ENCODE measurements around the gene PRKACB.
A peak's percentile ranks its signal among the peaks of the same experiment; 100 is the strongest.
"Not testable (repeated sequence)": the region's sequence is repeated elsewhere in the genome, so short reads cannot be mapped to it uniquely, and the experiment has no call there.

Gene PRKACB

DNA sequence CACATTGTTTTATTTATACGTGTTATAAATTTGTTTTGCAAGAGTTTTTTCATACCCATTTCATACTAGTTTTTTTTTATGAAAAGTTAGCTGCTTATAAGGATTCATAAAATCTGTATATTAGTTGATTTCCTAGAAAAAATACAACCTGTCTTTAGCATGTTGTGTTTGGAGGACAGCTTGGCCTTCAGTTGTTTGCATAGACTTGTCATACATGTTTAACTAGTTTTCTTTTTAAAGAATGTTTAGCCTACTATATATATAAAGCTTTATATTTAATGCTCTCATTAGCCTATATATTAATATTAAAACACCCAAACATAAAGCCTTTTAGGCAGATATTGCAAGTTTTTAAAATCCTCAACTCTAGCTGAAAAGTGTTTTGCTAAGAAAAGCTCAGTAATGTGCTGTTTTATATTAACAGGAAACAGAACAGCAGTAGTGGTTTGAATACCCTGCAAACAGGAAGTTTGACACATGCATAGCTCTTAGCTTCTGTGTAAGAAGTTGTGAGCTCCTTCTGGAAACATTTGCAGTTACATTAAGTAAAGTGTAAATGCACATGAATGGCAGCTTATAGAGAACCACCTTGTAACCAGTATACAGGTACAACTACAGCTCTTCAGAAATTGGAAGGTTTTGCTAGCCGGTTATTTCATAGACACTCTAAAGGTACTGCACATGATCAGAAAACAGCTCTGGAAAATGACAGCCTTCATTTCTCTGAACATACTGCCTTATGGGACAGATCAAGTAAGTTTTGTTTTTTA lies at the start of gene PRKACB:
Gene PRKACB, plus strand, starts transcription at position 476 of the 770 bp plus-strand sequence. Its CDS starts 91 bp downstream, at position 567.
- H3K4me1 Mint-ChIP-seq, result peaks cover 60% of the 10 kb centered on the region
- ATAC-seq (peak; percentile 93), DNase-seq (no peak)
- H3K4me3 Mint-ChIP-seq, result peak within 1 kb of the TSS; percentile 84
- peaks cover 4% of the 10 kb centered on the region for H3K9me3 Mint-ChIP-seq
- H3K27ac Mint-ChIP-seq, result peak within 1 kb of the TSS; percentile 91
- no peaks in the 10 kb centered on the region for H3K27me3 Mint-ChIP-seq
- no peaks in the 10 kb centered on the region for H3K36me3 Mint-ChIP-seq (ENCODE audit: low read depth)

DNA sequence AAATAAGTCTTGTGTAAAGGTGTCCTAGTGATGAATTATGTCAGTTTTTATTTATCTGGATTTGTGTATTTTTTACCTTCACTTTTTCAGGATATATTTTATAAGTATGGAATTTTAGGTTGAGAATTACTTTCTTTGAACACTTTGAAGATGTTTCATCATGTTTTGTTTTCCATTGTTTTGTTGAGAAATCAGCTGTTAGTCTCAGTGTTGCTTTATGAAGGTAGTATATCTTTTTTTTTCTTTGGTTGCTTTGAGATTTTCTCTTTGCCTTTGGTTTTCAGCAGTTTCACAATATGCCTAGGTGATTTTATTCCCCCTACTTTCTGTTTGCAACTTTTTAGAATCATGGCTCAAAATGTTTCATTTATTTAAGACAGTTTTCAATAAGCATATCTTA lies 48.8 kb upstream of the PRKACB start:
- no peaks in the 10 kb centered on the region for H3K36me3 Mint-ChIP-seq (ENCODE audit: low read depth)
- DNase-seq, result no peak
- H3K27ac Mint-ChIP-seq, result no peak overlapping the region
- no peaks in the 10 kb centered on the region for H3K9me3 Mint-ChIP-seq
- H3K27me3 Mint-ChIP-seq, result no peaks in the 10 kb centered on the region
- peaks cover 17% of the 10 kb centered on the region for H3K4me1 Mint-ChIP-seq
- ATAC-seq, result no peak
- H3K4me3 Mint-ChIP-seq, result no peak overlapping the region

DNA sequence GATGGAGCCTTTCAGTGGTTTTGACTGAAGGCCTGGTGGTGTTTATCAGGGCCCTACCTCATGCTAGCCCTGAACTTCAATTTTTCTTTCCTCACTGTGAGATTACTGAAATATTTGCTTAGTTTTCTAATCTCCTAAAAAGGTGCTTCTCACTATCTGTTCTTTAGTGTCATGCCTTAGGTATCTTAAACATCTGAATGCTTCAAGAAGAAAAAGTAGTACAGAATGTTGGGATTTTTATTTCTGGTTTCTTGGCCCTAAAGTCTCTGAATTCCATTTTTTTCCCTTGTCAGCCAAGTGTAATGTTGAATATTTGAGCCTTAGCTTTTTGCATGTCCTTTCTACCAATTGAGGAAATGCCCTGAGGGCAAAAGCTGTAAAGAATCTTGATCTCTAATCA lies 47.9 kb upstream of the PRKACB start:
- ATAC-seq, result no peak
- H3K4me1 Mint-ChIP-seq, result peaks cover 11% of the 10 kb centered on the region
- H3K4me3 Mint-ChIP-seq, result no peak overlapping the region
- no peaks in the 10 kb centered on the region for H3K27me3 Mint-ChIP-seq
- no peak for DNase-seq
- no peak overlapping the region for H3K27ac Mint-ChIP-seq
- no peaks in the 10 kb centered on the region for H3K36me3 Mint-ChIP-seq (ENCODE audit: low read depth)
- no peaks in the 10 kb centered on the region for H3K9me3 Mint-ChIP-seq

DNA sequence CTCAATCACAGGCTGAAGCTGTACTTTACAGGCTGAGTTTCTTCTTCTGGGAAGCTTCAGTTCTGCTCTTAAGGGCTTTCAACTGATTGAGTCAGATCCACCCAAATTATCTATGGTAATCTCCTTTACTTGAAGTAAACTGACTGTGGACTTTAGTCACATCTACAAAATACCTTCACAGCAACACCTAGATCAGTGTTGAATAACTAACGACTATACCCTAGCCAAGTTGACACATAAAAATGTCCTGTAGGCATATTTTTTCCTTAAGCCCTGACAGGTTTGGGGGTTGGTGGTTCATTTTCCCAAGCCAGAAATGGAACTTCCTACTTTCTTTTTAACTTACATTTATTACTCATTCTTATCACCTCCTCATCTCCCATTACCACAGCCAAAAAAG lies 42.9 kb upstream of the PRKACB start:
- H3K4me3 Mint-ChIP-seq, result no peak overlapping the region
- H3K9me3 Mint-ChIP-seq, result no peaks in the 10 kb centered on the region
- no peak for ATAC-seq
- no peaks in the 10 kb centered on the region for H3K36me3 Mint-ChIP-seq (ENCODE audit: low read depth)
- no peak for DNase-seq
- no peak overlapping the region for H3K27ac Mint-ChIP-seq
- H3K27me3 Mint-ChIP-seq, result no peaks in the 10 kb centered on the region
- H3K4me1 Mint-ChIP-seq, result peaks cover 11% of the 10 kb centered on the region

DNA sequence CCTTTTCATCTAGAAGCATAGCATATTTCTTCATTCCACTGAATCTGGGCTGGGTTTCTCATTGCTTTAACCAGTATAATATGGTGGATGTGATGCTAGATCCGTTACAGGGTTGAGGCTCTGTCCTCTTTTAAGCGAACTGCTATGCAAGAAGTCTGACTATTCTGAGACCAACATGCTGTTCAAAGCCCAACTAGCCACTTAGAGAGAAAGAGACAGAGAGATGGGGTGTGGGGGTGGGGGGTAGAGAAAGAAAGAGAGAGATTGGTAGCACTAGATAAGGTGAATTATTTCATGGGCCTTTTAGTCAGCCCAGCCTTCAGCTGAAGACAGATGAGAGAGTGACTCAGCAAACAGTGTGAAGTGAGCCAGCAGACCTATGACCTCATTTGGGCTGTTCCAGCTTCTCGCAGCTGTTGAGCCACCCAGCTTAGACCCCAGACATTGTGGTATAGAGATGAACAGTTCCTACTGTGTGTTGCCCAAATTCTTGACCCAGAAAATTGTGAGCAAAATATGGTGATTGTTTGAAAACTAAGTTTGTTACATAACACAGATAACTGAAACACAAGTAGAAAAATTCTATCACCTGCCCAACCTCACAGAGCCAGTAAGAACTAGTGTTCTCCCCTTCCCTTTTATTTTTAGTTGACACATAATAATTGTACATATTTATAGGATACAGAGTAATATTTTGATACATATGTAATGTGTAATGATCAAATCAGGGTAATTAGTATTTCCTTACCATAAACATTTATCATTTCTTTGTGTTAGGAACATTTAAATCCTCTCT lies 40.7 kb upstream of the PRKACB start:
- Mint-ChIP-seq H3K9me3 (peaks cover 10% of the 10 kb centered on the region), H3K27ac (no peak overlapping the region), H3K4me3 (no peak overlapping the region), H3K36me3 (ENCODE audit: low read depth) (peaks cover 4% of the 10 kb centered on the region), H3K4me1 (peaks cover 11% of the 10 kb centered on the region), H3K27me3 (no peaks in the 10 kb centered on the region)
- DNase-seq (no peak), ATAC-seq (peak; percentile 68)

DNA sequence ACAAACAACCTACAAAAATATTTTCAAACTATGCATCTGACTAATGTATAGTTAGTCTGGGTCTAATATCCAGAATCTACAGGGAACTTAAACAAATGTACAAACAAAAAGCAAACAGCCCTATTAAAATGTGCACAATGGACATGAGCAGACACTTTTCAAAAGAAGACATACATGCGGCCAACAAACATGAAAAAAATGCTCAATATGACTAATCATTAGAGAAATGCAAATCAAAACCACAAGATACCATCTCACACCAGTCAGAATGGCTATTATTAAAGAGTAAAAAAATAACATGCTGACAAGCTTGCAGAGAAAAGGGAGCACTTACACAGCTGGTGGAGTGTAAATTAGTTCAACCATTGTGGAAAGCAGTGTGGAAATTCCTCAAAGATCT lies 36.5 kb upstream of the PRKACB start:
- not testable (repeated sequence) for DNase-seq

DNA sequence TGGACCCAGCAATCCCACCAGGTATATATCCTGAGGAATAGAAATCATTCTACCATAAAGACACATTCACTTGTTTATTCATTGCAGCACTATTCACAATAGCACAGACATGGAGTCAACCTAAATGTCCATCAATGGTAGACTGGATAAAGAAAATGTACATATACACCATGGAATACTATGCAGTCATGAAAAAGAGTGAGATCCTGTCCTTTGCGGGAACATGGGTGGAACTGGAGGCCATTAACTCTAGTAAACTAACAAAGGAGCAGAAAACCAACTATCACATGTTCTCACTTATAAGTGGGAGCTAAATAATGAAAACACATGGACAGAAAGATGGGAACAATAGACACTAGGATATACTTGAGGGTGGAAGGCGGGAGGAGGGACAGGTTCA lies 36.1 kb upstream of the PRKACB start:
- no peak for ATAC-seq
- no peak for DNase-seq
- peaks cover 10% of the 10 kb centered on the region for H3K9me3 Mint-ChIP-seq
- peaks cover 6% of the 10 kb centered on the region for H3K4me1 Mint-ChIP-seq
- H3K27ac Mint-ChIP-seq, result no peak overlapping the region
- H3K36me3 Mint-ChIP-seq (ENCODE audit: low read depth), result peaks cover 4% of the 10 kb centered on the region
- H3K4me3 Mint-ChIP-seq, result no peak overlapping the region
- H3K27me3 Mint-ChIP-seq, result no peaks in the 10 kb centered on the region

More for the DNA sequence above, 36.5 kb upstream of the PRKACB start:
- H3K27ac Mint-ChIP-seq; H3K27me3 Mint-ChIP-seq; H3K4me1 Mint-ChIP-seq; ATAC-seq; H3K36me3 Mint-ChIP-seq (ENCODE audit: low read depth); H3K4me3 Mint-ChIP-seq: not testable (repeated sequence)
- peaks cover 10% of the 10 kb centered on the region for H3K9me3 Mint-ChIP-seq

DNA sequence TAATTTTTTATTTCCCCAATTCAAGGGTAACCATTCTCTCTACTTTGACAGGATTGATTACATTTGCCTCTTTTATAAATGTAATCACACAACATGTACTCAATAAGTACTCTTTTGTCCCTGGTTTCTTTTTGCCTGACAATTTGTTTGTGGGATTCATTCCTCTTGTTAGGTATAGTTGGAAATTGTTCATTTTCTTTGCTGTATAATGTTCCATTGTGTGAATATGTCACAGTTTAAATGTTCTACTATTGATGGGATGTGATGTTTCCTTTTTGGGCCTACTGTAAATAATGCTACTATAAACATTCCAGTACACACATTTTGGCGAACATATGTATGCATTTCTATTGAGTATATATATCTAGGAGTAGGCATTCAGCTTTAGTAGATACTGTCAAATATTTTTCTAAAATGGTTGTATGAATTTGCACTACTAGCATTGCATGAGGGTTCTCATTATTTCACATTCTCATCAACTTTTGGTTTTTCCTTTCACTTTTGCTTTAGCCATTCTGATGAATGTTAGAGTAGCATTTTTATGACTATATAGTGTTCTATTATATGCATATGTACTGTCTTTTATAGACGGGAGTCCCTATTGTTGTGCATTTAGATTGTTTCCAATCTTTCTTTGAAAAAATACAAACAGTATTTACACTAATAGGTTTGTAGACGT lies 35.0 kb upstream of the PRKACB start:
- no peak overlapping the region for H3K4me3 Mint-ChIP-seq
- DNase-seq, result no peak
- peaks cover 4% of the 10 kb centered on the region for H3K36me3 Mint-ChIP-seq (ENCODE audit: low read depth)
- no peaks in the 10 kb centered on the region for H3K4me1 Mint-ChIP-seq
- no peak overlapping the region for H3K27ac Mint-ChIP-seq
- ATAC-seq, result no peak
- H3K27me3 Mint-ChIP-seq, result no peaks in the 10 kb centered on the region
- H3K9me3 Mint-ChIP-seq, result peaks cover 10% of the 10 kb centered on the region

DNA sequence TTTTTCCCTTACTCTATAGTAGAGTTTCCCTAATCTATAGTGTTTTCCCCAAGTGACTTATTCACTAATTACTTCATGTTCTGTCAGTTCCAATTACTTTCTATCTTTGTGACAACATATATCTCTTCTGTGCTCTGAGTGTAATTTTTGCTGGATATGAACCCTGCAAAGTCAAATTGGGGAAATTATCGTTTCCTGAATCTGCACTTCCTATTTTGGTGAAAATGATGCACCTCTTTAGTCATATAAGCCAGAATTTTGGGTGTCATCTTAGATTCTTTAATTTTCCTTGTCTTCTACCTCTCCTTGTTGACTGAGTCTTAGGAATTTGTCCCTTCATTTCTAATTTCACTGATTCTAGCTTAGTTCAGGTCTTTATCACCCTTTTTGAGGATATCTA lies 33.4 kb upstream of the PRKACB start:
- DNase-seq (no peak), ATAC-seq (no peak)
- H3K4me3 Mint-ChIP-seq, result no peak overlapping the region
- no peaks in the 10 kb centered on the region for H3K4me1 Mint-ChIP-seq
- no peaks in the 10 kb centered on the region for H3K27me3 Mint-ChIP-seq
- peaks cover 4% of the 10 kb centered on the region for H3K36me3 Mint-ChIP-seq (ENCODE audit: low read depth)
- peaks cover 10% of the 10 kb centered on the region for H3K9me3 Mint-ChIP-seq
- no peak overlapping the region for H3K27ac Mint-ChIP-seq

DNA sequence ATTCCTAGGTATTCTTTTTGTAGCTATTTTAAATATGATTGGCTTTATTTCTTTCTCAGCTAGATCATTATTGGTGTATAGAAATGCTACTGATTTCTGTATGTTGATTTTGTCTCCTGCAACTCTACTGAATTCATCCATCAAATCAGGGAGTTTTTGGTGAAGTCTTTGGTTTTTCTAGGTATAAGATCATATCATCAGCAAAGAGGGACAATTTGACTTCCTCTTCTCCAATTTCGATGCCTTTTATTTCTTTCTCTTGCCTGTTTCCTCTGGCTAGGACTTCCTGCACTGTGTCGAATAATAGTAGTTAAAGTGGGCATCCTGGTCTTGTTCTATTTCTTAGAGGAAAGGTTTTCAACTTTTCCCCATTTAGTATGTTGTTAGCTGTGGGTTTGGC lies 27.5 kb upstream of the PRKACB start:
- DNase-seq (no peak), ATAC-seq (no peak)
- H3K27ac Mint-ChIP-seq, result no peak overlapping the region
- H3K27me3 Mint-ChIP-seq, result no peaks in the 10 kb centered on the region
- peaks cover 4% of the 10 kb centered on the region for H3K4me1 Mint-ChIP-seq
- no peaks in the 10 kb centered on the region for H3K36me3 Mint-ChIP-seq (ENCODE audit: low read depth)
- no peak overlapping the region for H3K4me3 Mint-ChIP-seq
- H3K9me3 Mint-ChIP-seq, result no peaks in the 10 kb centered on the region

DNA sequence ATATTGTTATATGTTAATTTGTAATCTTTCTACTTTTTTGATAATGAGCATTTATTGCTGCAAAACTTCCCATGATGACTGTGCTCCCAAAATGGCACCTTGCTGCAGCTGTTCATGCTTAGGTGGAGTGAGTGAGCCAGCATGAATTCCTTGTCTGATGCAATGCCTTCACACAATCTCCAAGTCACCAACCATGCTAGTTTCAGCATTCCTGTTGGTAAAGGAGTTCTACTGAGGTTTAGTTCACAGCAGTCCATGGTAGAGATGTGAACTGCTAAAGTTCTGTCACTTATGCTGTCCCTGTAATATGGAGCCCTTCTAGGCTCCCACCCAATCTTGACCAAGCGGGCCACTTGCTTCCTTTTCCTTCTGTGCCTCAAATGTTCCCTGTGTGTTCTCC lies 26.2 kb upstream of the PRKACB start:
- Mint-ChIP-seq H3K9me3 (no peaks in the 10 kb centered on the region), H3K4me3 (no peak overlapping the region), H3K4me1 (peaks cover 4% of the 10 kb centered on the region), H3K36me3 (ENCODE audit: low read depth) (no peaks in the 10 kb centered on the region), H3K27me3 (no peaks in the 10 kb centered on the region), H3K27ac (no peak overlapping the region)
- DNase-seq (no peak), ATAC-seq (no peak)

DNA sequence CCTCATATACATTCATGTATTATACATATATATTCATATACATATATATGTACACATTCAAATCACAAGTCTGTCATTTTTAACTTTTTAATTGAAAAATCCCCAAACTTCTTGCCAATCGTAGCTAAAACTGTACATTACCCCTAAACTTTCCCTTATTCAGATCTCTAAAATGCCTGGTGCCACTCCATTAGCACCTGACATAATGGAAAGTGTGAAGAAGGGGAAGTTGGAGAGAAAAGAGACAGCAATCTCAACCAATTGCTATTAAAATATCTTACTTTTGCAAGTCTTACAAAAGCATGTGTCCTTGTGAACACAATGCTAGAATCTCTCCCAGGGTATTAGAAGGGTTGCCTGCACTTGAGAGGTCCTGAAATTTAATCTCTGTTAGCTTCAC lies 22.7 kb upstream of the PRKACB start:
- no peak for ATAC-seq
- no peaks in the 10 kb centered on the region for H3K36me3 Mint-ChIP-seq (ENCODE audit: low read depth)
- H3K9me3 Mint-ChIP-seq, result no peaks in the 10 kb centered on the region
- H3K4me3 Mint-ChIP-seq, result no peak overlapping the region
- peaks cover 4% of the 10 kb centered on the region for H3K4me1 Mint-ChIP-seq
- H3K27me3 Mint-ChIP-seq, result no peaks in the 10 kb centered on the region
- no peak overlapping the region for H3K27ac Mint-ChIP-seq
- no peak for DNase-seq

DNA sequence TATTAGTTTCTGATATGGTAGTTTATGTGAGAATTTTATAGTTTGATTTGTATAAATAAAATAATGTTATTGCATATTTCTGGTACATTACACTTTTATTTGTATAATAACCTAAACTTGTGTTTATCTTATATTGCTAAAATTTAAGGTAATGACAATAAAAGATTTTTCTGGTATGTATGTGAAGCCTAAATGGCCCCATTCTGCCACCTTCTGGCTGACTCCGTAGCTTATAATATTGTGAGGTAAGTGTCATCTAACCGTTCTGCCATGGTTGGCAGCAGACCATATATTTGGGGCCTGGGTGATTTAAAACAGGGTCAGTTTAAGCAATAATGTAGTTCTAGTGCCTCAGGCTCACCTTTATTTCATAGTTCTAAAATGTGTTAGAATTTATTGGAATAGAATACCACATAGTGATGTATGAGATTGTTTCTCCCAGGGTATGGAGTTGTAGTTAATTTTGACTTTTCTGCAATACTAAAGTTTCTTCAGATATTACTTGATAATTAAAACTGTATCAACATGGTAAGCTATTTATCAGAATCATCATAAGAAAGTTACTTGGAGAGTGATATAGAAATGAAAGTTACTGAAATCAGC lies 21.2 kb upstream of the PRKACB start:
- ATAC-seq, result peak; percentile 66
- Mint-ChIP-seq H3K27me3 (no peaks in the 10 kb centered on the region), H3K4me1 (no peaks in the 10 kb centered on the region), H3K4me3 (no peak overlapping the region), H3K9me3 (no peaks in the 10 kb centered on the region), H3K27ac (no peak overlapping the region), H3K36me3 (ENCODE audit: low read depth) (no peaks in the 10 kb centered on the region)
- DNase-seq, result peak; percentile 42

DNA sequence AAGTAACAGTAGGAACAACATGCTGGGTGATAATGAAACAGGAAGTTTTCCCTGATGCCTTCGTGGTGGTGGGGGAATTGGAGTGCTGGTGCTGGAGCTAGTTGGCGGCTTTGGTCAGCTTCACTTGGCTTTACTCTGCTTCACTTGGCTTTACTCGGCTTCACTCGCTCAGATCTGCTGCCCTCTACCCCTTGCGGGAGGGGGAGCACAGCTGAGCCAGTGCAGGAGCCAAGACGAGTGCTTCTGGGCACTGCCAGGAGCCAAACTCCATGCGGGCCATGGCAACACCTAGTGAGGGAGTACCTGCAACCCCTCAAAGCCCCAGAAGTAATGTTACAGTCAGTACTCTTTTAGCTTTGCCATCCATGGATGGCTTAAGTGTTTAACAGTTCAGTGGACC lies 10.6 kb upstream of the PRKACB start:
- no peak for ATAC-seq
- H3K9me3 Mint-ChIP-seq, result no peaks in the 10 kb centered on the region

More for the DNA sequence above, 10.6 kb upstream of the PRKACB start:
- peaks cover 13% of the 10 kb centered on the region for H3K4me1 Mint-ChIP-seq
- no peaks in the 10 kb centered on the region for H3K27me3 Mint-ChIP-seq
- no peak for DNase-seq
- no peak overlapping the region for H3K27ac Mint-ChIP-seq
- H3K4me3 Mint-ChIP-seq, result no peak overlapping the region
- H3K36me3 Mint-ChIP-seq (ENCODE audit: low read depth), result no peaks in the 10 kb centered on the region
